RKO (cell line): ENCODE data around the gene DRC7.
A peak's percentile ranks its signal among the peaks of the same experiment; 100 is the strongest.
"Not testable (repeated sequence)": the region's sequence is repeated elsewhere in the genome, so short reads cannot be mapped to it uniquely, and the experiment has no call there.

ENCODE experiments used
- DNase-seq: peaks from one replicate; pipeline ENCODE4 v3.0.0-alpha.2; 2016; ENCODE audit warnings: low spot score

Gene DRC7

DNA sequence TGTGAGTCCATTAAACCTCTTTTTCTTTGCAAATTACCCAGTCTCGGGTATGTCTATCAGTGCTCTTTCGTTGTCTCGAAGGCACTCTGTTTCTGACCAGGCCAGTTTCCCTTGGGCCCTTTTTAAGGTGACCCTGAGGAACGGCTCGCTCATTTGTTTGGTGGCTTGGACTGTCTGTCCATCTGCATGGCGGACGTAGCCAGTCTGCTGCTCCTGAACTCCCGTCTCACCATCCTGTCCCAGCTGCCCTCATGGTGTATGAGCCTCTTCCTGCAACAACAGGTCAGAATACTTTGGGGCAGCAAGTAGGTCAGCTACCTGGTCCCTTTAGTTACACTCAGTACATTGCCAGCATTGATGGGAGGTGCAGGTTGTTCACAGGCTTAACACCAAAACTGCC is 19.0 kb downstream of the DRC7 start:
- DNase-seq = no peak

DNA sequence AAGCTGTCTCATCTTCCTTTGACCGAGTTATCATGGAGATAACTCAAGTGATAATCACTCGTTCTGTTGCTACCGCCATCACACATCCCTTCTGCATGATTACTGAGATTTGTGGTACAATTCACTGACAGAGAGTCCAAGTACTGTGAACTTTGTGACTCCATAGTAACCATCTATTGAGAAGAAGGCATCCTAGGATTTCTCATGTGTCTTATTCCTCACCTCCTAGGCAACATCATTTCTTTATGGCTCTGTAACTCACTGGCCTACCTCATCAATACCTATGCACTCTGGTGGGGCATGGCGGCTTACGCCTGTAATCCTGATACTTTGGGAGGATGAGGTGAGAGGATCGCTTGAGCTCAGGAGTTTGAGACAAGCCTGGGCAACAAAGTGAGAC is 19.4 kb downstream of the DRC7 start:
- DNase-seq = no peak

DNA sequence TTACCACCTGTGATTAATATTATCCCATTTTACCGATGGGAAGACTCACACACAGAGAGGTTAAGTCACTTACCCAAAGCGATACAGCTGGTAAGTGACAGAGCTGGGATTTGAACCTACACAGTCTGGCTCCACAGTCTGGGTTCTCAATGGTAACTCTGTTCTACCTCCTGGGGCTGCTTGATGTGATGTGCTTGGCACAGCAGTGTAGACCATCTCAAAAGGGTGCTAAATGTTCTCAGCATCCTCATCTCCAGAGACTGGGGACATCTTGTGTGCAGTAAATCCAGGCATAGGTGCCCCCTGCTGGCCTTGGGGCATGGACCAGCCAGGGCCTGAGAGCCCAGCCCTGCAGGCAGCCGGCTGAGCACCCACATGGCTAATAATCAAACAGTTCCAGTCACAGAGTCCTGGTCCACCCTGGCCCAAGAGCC is 25.6 kb downstream of the DRC7 start:
- peak; percentile 40 for DNase-seq

DNA sequence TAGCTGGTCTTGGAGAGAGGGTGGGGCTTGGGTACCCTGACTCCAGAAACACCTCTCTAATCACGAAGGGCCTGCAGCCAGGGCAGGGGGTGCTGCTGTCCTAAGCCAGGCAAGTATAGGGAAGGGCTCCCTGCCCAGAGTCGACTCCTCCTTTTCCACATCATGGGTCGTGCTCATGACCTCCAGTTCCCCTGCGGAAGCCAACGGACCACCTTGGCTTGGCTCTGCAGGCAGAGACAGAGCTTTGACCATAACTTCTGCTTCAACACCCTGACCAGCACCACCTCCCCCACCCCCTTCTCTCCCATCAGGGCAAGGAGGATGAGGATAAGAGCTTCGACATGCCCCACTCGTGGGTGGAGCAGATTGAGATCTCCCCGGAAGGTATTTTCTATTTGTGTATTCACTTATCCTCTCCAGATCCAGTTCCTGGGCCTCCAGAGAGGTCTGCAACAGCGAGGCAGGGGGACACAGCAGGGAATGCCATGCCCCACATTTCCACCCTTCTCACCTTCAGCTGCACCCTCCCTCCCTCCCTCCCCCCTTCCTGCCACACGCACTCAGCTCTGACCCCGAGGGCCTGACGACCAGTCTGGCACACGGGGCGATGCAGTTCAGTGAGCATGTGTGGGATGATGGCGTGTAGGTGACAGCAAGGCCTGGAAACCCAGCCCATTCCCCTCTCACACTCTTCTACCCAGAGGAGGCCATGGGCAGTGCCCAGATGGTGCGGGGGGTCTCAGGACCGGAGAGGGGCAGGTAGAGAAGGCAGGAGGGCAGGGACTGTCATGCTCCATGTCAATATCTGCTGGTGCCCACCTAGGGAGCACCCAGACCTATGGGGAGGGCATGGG is 27.0 kb downstream of the DRC7 start:
- DNase-seq = no peak

GRCh38 chr16:57722210-57722499 is 27.5 kb downstream of the DRC7 start:
- DNase-seq = no peak

DNA sequence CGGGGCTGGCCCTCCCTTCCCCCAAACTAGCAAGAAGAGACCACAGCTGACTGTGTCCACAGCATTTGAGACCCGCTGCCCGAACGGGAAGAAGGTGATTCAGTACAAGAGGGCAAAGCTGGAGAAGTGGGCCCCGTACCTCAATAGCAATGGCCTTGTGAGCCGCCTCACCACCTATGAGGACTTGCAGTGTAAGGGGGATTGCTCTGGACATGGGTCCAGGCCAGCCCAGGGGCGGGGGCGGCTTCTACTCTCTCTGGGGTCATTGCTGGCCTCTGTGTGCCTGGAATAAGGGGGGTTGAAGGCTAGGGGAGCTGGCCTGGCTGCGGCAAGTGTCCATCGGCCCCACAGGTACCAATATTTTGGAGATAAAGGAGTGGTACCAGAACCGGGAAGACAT is 28.0 kb downstream of the DRC7 start:
- DNase-seq = no peak

- DNase-seq = no peak
These were observed 28.6 kb downstream of the DRC7 start for GRCh38 chr16:57723170-57723569.

GRCh38 chr16:57724531-57724930 is 29.9 kb downstream of the DRC7 start:
- DNase-seq = no peak

DNA sequence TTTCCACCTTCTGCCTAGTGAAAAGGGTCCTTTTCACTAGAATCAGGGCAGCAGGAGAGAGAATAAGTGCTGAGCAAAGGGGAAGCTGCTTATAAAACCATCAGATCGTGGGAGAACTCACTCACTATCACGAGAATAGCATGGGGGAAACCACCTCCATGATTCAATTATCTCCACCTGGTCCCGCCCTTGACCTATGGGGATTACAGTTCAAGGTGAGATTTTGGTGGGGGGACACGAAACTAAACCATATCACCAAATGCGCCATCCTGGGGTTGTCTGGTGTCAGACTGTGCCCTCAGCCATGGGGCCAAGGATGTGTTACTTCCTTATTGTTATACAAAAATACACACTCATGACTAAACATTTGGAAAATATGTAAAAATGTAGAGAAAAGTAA is 30.5 kb downstream of the DRC7 start:
- no peak for DNase-seq

DNA sequence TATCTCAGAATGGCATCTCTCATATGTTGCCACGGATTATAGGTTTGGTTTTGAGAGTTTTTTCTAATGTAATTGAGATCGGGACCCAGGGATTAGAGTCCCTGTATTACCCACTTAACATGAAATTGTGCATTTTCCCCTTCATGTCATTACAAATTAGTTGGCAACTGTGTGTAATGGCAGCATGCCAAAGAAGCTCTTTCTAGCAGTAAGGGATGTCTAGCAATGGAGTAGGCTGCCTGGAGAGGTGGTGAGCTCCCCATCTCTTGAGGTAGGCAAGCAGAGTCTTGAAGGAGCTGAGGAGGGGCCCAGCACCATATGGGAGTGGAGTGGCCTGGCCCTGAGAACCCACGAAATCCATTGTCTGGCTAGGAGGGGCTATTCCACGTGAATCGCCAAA is 30.9 kb downstream of the DRC7 start:
- DNase-seq = no peak

DNA sequence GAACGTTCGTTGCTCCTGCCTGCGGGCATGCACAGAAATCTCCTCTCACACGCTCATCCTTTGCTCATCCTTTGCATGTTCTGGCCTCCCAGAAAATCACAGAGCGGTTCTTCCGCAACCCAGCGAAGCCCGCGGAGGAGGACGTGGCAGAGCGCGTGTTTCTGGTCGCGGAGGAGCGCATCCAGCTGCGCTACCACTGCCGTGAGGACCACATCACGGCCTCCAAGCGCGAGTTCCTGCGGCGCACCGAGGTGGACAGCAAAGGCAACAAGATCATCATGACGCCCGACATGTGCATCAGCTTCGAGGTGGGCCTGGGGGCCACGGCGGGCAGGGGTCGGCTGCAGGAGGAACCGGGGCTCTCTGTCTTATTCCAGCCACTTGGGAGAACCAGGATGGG is 31.4 kb downstream of the DRC7 start:
- no peak for DNase-seq

DNA sequence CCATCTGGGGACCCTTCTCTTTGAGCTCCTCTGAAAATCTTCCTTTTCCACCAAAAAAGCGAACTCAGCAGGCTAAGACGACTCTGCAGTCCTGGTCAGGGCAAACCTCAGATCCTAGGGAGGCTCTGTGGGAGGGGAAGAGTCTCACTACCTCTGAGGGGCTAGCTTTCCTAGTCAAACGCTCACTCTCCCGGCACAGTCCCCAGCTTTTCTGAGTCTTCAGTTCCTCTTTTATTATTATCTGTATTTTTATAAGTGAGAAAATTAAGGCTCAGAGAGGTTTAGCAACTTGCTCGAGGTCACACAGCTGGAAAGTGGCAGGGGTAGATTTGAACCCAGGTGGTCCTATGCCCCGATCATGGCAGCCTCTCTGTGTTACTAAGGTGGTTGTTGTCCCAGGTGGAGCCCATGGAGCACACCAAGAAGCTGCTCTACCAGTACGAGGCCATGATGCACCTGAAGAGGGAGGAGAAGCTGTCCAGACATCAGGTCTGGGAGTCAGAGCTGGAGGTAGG is 31.9 kb downstream of the DRC7 start:
- no peak for DNase-seq

DNA sequence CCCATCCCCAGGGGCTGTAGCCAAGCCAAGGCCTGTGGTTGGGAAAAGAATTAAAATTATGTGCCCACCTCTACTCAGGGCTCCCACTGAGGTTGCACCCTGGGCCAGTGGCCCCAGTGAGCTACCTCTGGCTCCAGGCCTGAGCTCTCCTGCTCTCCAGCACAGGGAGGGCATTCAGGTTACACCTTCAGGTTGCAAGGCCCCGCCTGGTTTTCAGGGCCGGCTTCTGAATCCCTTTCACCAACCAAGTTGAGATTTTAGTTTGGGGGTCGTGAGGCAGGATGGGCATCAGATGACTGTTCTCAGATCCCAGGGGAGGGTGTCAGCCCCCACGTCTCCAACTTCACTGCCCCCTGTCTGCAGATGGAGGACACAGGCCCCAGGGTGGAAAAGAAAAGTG is 33.0 kb downstream of the DRC7 start:
- DNase-seq = no peak

DNA sequence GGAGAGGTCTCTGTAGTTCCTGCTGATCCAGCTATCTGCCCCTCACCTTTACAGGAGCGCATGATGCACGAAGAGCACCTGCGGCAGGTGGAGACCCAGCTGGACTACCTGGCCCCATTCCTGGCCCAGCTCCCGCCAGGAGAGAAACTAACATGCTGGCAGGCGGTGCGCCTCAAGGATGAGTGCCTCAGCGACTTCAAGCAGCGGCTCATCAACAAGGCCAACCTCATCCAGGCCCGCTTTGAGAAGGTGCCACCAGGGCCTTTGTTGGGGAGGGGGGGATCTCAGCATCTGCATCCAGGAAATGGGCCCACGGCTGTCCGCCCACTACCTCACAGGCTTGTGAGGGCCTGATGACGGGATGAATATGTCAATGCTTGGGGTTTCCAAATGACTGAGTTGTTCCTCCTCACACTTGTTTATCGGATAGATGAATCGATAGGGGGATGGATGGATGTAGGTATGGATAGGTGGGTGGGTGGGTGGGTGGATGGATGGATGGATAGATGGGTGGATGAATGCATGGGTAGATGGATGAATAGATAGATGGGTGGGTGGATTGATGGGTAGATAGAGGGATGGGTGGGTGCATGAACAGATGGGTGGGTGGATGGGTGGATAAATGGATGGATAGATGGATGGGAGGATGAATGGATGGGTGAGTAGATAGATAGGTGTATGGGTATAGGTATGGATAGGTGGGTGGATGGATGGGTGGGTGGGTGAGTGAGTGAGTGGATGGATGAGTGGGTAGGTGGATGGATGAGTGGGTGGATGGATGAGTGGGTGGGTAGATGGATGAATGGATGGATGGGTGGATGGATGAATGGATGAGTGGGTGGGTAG is 34.0 kb downstream of the DRC7 start:
- no peak for DNase-seq

DNA sequence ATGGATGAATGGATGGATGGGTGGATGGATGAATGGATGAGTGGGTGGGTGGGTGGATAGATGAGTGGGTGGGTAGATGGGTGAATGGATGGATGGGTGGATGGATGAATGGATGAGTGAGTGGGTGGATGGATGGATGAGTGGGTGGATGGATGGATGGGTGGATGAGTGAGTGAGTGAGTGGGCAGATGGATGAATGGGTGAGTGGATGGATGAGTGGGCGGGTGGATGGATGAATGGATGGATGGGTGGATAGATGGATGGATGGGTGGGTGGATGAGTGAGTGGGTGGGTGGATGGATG is 34.5 kb downstream of the DRC7 start:
- no peak for DNase-seq

GRCh38 chr16:57729852-57730251 is 35.2 kb downstream of the DRC7 start:
- not testable (repeated sequence) for DNase-seq

- no peak for DNase-seq
These were observed 36.4 kb downstream of the DRC7 start for GRCh38 chr16:57730771-57731730.

DNA sequence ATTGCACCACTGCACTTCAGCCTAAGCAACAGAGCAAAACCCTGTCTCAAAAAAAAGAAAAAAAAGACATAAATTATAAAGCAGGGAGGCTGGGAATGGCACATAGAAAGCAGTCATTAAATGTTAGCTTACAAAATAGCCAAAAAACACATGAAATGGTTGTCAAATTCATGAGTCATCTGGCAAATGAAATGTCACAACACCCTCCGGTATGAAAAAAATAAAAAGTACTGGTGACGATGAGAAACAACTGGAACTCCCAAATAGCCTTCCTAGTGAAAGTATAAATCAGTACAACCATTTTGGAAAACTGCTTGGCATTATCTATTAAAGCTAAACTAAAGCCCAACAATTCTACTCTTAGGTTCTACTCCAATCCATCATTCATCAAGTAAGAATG is 37.4 kb downstream of the DRC7 start:
- DNase-seq = peak; percentile 57

DNA sequence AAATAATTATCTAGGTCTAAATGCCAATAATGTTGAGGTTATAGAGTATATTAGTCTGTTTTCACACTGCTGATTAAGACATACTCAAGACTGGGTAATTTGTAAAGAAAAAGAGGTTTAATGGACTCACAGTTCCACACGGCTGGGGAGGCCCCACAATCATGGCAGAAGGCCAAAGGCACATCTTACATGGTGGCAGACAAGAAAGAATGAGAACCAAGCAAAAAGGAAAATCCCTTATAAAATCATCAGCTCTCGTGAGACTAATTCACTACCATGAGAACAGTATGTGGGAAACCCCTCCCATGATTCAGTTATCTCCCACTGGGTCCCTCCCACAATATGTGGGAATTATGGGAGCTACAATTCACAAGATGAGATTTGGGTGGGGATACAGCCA is 38.1 kb downstream of the DRC7 start:
- no peak for DNase-seq

- no peak for DNase-seq
These were observed 39.8 kb downstream of the DRC7 start for GRCh38 chr16:57734308-57734924.

DNA sequence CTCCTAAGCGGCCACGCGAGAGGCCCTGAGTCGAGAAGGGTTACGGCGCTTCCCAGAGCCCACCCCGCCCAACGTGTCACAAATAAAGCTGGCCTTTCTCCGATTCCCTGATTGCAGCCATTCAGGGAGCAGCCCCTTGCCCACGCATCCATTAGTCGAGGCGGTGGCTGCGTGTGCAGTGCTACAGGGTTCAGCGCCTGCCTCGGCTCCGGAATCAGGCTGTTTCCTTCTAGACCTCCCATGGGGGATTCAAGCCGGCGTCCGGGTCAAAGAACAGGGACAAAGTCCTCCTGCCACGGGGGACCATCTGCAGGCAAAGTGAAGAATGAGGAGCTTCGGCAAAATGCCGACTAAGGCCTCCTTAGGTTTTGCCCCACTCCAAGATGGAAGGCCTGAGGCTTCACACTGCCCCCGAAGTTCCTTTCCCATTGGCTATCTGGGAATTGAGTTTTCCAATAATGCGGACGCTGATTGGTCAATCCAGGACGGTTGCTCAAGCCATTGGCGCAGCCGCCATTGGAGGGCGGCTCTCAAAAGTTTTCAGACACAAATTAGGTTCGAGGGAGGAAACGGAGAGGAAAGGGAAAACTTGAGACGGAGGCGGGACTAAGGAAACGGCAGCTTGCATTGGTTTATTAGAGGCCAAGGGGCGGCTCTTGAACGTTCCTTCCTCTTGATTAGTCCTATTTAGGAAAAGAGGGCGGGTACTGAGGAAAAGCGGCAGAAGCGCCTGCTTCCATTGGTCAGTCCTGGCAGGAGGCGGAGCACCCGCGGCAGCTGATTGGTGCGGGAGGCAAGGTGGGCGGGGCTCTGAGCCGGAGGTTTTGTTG is 40.5 kb downstream of the DRC7 start:
- DNase-seq = peak; percentile 100
